22Rv1 (cell line): ENCODE results near the gene RPTOR.

Source experiments
- CTCF ChIP-seq: fragments of 450-650 bp; IDR thresholded peaks from 2 replicates; pipeline ENCODE4 v1.5.1; 2017; ENCODE audit warnings: mild to moderate bottlenecking
- ZFX ChIP-seq: fragments of 450-650 bp; IDR thresholded peaks from 2 replicates; pipeline ENCODE4 v1.6.1; 2017; ENCODE audit warnings: antibody characterized with exemption, borderline replicate concordance

- TF ChIP-seq CTCF: no peak
- no peak for TF ChIP-seq ZFX
Observed at GRCh38 chr17:80968602-80969029, 424.0 kb downstream of the RPTOR start.
